ENCODE data around the gene CARMIL1. TPM values are rescaled to one million over a fixed set of nuclear protein-coding genes. Genes with fewer than 3 reads are reported as not detected.

CARMIL1 gene
- total RNA-seq, 2 experiments from 2014 or later: 1.3 to 1.5 TPM

DNA sequence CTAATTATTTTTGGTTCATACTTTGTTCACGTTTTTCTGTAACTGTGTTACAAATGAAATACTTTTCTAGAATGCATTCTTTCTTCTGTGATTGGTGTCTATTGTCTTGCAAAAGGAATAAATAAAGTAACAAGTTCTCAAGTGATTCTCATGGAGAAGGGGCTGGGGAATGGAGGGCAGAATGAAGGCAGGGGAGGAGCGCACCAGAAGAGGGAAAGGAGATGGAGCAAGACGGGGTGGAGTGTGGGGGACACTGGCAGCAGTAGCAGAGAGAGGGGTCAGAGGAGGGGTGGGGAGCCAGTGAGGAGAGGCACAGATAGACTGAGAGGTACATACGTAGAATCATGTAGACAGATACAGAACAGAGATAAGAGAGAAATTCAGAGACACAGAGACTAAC is 136.5 kb downstream of the CARMIL1 start:
- CTCF ChIA-PET: no interaction called here
- Mint-ChIP-seq H3K36me3 (ENCODE audit: low read depth) (no peaks in the 10 kb centered on the region), H3K27ac (no peak overlapping the region), H3K27me3 (peaks cover 2% of the 10 kb centered on the region), H3K9me3 (no peaks in the 10 kb centered on the region), H3K4me1 (peaks cover 8% of the 10 kb centered on the region), H3K4me3 (no peak overlapping the region)
- POLR2A ChIA-PET: no interaction called here
- no peak for DNase-seq

DNA sequence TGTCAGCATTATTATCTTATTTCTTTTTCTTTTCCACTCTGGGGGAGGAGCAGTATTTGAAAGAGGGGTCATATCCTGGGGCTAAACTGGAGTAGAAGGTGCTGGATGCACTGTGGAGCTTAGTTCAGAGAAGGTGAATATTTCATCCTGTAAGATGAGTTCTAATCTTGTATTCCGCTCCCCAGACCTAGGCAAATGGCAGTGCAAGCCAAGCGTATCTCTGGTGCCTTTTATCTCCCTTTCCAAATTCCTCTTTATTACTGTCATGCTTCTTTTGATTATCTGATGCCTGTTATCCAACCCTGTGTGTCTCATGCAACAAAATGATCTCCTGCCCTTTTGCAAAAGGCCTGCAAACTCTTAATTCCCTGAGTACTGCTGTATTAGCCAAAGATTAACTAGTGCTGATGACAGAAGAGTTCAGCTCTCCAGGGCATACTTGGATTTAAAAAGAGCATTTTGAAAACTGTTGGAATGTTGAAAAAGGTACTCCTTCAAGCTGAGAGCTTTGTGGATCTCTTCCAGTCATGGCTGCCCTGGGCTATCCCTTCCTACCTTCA is 138.0 kb downstream of the CARMIL1 start:
- no peaks in the 10 kb centered on the region for H3K36me3 Mint-ChIP-seq (ENCODE audit: low read depth)
- peaks cover 8% of the 10 kb centered on the region for H3K4me1 Mint-ChIP-seq
- CTCF ChIA-PET: no interaction called here
- POLR2A ChIA-PET: no interaction called here
- no peaks in the 10 kb centered on the region for H3K9me3 Mint-ChIP-seq
- no peak overlapping the region for H3K4me3 Mint-ChIP-seq
- peaks cover 2% of the 10 kb centered on the region for H3K27me3 Mint-ChIP-seq
- no peak for DNase-seq
- no peak overlapping the region for H3K27ac Mint-ChIP-seq

DNA sequence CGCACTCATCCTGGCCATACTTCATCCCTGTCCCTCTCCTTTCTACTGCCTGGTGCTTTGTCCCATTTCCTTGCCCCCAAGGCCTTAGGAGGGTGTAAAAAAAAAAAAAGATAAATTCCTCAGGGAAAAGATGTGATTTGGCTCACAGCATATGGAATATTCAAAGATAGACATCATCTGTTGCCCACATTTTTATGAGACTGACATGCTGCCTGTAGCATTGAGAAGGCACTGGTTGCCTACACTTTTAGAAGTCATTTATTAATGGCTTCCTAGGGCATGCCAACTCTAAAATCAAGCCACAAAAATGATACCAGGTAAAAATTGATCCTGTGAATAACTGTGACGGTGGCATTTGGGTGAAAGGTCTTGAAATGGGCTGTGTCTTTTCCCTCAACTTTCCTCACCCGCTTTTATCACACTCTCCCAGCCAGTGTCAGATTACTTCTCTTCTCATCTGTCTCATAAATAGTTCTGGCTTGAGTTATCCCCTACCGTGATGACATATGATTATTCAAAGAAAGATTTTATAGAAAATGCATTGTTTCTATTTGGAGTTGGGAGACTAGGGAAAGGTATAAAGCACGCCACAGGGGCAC is 139.4 kb downstream of the CARMIL1 start:
- POLR2A ChIA-PET: no interaction called here
- H3K9me3 Mint-ChIP-seq: no peaks in the 10 kb centered on the region
- CTCF ChIA-PET: interaction anchor here (0.6 kb wide), 1 partner anchor 128 kb away, joined by 3 read pairs; no protein-coding TSS in a partner anchor
- no peak for DNase-seq
- no peak overlapping the region for H3K4me3 Mint-ChIP-seq
- peaks cover 2% of the 10 kb centered on the region for H3K27me3 Mint-ChIP-seq
- no peak overlapping the region for H3K27ac Mint-ChIP-seq
- peaks cover 2% of the 10 kb centered on the region for H3K4me1 Mint-ChIP-seq
- no peaks in the 10 kb centered on the region for H3K36me3 Mint-ChIP-seq (ENCODE audit: low read depth)

DNA sequence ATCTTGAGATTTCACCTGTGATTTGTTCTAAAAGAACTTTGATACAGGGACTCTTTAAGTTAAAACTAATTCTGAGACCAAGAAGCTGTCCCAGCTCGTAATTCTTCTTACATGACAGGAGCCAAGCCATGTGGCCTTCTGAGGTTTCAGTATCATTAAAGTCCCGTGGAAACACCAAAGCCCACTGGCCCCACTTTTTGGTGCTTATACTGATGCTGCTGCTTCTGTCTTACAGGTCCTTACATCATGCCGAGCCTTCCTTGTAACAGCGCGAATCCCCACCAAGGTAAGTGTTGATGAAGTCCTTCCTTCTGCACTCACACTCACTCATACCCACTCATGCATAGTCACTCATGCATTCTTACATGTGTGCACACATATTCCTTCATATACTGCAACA is 140.7 kb downstream of the CARMIL1 start:
- no peaks in the 10 kb centered on the region for H3K9me3 Mint-ChIP-seq
- no peak for DNase-seq
- peaks cover 2% of the 10 kb centered on the region for H3K27me3 Mint-ChIP-seq
- no peaks in the 10 kb centered on the region for H3K4me1 Mint-ChIP-seq
- H3K36me3 Mint-ChIP-seq (ENCODE audit: low read depth): no peaks in the 10 kb centered on the region
- no peak overlapping the region for H3K27ac Mint-ChIP-seq
- H3K4me3 Mint-ChIP-seq: no peak overlapping the region
- ChIA-PET POLR2A (no interaction called here), CTCF (interaction anchor here (0.9 kb wide), 1 partner anchor 11 kb away, joined by 3 read pairs; no protein-coding TSS in a partner anchor)

DNA sequence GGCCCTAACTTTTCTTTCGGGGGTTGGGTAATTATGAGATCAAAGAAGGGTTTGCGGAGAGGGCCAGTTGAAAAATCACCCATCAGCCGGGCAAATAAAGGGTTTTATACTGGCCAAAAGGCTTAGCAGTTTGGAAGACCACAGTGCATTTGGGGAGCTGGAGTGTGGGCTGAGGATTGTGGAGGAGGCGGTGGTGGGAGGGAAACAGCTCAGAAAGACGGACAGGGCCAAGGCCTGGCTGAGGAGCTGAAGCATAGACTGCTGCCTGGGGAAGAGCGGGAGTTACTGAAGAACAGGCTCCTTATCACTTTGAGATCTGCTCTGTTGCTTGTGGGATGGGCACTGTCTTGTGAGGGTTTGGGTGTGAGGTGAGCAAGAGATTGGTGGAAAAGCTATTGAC is 144.2 kb downstream of the CARMIL1 start:
- H3K27ac Mint-ChIP-seq: no peak overlapping the region

DNA sequence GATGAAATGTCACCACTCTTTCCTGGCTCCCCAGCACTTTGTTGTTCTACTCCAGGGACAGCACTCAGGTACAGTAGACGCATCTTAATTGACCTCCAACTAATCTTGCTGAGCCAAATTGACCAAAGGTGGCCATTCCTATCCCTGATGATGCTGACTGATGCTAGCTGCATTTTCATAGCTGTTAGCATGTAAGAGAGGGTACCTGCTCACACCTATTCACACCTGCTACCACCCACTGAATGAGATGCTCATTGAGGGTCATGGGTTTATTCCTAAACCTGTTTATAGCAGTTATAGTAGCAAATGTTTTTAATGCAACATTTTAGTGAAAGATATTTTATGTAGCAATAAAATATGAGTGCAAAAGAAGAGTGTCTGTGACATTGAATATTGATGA is 145.1 kb downstream of the CARMIL1 start:
- CTCF ChIA-PET: no interaction called here
- Mint-ChIP-seq H3K9me3 (no peaks in the 10 kb centered on the region), H3K4me3 (no peak overlapping the region), H3K4me1 (no peaks in the 10 kb centered on the region), H3K36me3 (ENCODE audit: low read depth) (no peaks in the 10 kb centered on the region), H3K27ac (no peak overlapping the region), H3K27me3 (no peaks in the 10 kb centered on the region)
- no peak for DNase-seq
- POLR2A ChIA-PET: no interaction called here

More for the DNA sequence above, 144.2 kb downstream of the CARMIL1 start:
- Mint-ChIP-seq H3K27me3 (no peaks in the 10 kb centered on the region), H3K9me3 (no peaks in the 10 kb centered on the region), H3K36me3 (ENCODE audit: low read depth) (no peaks in the 10 kb centered on the region), H3K4me3 (no peak overlapping the region), H3K4me1 (no peaks in the 10 kb centered on the region)
- DNase-seq: no peak
- ChIA-PET CTCF (no interaction called here), POLR2A (no interaction called here)

DNA sequence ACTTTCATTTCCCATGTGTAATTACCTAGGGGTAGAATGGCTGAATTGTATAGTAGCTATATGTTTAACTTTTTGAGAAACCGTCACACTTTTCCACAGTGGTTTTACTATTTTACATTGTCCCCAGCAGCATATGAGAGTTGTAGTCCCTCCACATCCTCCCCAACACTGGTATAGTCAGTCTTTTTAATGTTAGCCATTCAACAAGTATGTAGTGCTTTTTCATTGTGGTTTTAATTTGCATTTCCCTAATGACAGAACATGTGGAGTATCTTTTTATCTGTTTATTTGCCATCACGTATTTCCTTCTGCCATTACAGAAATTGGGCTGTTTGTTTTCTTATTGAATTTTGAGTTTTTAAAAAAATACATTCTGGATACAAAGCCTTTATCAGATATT is 148.4 kb downstream of the CARMIL1 start:
- H3K27ac Mint-ChIP-seq: no peak overlapping the region
- no peak overlapping the region for H3K4me3 Mint-ChIP-seq
- ChIA-PET CTCF (interaction anchor here (0.6 kb wide), 1 partner anchor 709 kb away, joined by 3 read pairs; no protein-coding TSS in a partner anchor), POLR2A (no interaction called here)
- H3K36me3 Mint-ChIP-seq (ENCODE audit: low read depth): no peaks in the 10 kb centered on the region
- no peaks in the 10 kb centered on the region for H3K4me1 Mint-ChIP-seq
- H3K27me3 Mint-ChIP-seq: no peaks in the 10 kb centered on the region
- no peaks in the 10 kb centered on the region for H3K9me3 Mint-ChIP-seq
- no peak for DNase-seq

DNA sequence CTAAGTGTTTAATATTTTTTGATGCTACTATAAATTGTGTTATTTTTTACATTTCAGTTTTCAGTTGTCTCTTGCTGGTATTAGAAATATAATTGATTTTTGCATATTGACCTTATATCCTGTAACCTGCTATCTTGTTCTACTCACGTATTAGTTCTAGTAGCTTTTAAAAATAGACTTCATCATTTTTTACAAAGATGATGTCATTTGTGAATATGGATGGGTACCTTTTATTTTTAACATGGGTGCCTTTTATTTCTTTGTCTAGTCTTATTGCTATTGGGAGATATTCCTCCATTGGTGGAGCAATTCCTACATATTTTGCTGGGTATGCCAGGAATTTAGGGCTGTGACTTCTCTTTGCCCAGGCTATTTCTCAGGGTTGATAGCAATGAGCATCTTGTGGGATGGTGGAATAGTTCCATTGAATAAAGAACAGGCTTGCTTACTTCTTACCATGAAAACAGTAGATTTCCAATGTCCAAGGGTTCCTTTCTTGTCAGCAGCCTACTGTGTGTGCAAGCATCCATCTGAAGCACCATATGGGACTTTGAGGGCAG is 149.7 kb downstream of the CARMIL1 start:
- DNase-seq: no peak
- no peaks in the 10 kb centered on the region for H3K9me3 Mint-ChIP-seq
- no peaks in the 10 kb centered on the region for H3K27me3 Mint-ChIP-seq
- no peaks in the 10 kb centered on the region for H3K36me3 Mint-ChIP-seq (ENCODE audit: low read depth)
- no peak overlapping the region for H3K4me3 Mint-ChIP-seq
- no peaks in the 10 kb centered on the region for H3K4me1 Mint-ChIP-seq
- no peak overlapping the region for H3K27ac Mint-ChIP-seq
- CTCF ChIA-PET: interaction anchor here (0.6 kb wide), 1 partner anchor 148 kb away, joined by 3 read pairs; no protein-coding TSS in a partner anchor
- POLR2A ChIA-PET: no interaction called here

DNA sequence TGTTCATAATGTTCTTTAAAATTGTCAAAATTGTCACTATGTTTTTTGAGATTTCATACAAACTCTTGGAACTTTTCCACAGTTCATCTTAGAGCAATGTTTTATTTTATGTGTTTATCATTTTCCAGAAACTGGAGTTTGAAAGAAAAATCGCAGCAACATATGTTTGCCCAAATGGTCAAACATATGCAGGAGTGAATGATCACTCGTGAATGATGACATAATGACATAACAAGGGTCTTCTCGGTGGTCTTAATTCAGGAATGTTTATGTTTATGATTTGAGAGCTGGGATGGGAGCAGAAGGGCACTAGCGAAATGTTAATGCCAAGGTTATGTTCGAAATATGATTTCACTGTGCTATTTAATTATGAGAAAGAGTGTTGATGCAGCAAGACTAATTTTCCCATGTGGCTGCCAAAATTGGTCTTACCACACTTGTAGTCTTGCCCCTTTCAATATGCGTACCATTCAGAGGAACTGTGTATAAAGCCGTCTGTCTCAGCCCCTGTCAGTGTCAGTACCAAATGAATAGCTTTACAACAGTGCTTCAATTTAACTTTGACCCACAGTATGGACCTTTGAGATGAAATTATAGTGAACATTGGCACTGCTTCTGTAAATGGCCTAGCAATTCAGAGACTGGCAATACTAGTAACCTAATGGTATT is 152.3 kb downstream of the CARMIL1 start:
- CTCF ChIA-PET: interaction anchor here (1.4 kb wide), 1 partner anchor 12 kb away, joined by 3 read pairs; no protein-coding TSS in a partner anchor
- Mint-ChIP-seq H3K4me1 (no peaks in the 10 kb centered on the region), H3K27ac (no peak overlapping the region), H3K9me3 (no peaks in the 10 kb centered on the region), H3K4me3 (no peak overlapping the region), H3K27me3 (no peaks in the 10 kb centered on the region), H3K36me3 (ENCODE audit: low read depth) (no peaks in the 10 kb centered on the region)
- no peak for DNase-seq
- POLR2A ChIA-PET: no interaction called here

DNA sequence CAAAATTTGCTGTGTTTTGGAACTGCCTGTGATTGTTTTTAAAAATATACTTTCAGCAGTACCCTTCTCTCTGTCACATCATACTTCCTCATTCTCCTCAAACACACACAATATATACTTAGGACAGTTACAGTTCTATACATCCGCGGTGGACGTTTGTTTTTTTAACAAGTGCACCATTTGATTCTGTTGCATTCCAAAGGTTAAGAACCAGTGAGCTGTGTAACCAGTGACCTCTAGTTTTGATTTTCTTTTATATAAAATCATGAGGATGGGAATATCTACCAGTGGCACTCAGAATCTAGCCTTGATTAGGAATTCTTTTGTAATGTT is 152.8 kb downstream of the CARMIL1 start:
- no peak for DNase-seq
- H3K27ac Mint-ChIP-seq: no peak overlapping the region
- H3K9me3 Mint-ChIP-seq: no peaks in the 10 kb centered on the region
- no peaks in the 10 kb centered on the region for H3K27me3 Mint-ChIP-seq
- no peaks in the 10 kb centered on the region for H3K4me1 Mint-ChIP-seq
- POLR2A ChIA-PET: no interaction called here
- CTCF ChIA-PET: no interaction called here
- H3K36me3 Mint-ChIP-seq (ENCODE audit: low read depth): no peaks in the 10 kb centered on the region
- no peak overlapping the region for H3K4me3 Mint-ChIP-seq

DNA sequence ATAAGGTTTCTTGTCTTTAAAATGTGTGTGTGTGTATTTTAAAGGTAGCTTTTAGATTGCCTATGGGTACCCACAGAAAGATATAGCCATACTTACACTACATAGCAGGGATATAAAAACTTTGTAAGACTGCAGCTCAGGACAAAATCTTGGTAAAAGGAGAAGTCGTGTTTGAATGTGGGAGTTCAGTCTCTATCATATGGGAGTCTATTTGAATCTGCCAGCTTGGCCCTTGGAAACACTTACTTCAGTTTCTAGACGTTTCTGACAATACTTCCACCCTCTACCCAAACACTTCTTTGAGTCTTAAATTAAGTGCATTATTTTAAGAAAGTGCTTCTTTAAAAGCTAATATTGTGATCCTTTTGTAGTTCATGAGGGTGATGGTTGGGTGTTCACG is 155.7 kb downstream of the CARMIL1 start:
- H3K27ac Mint-ChIP-seq: no peak overlapping the region
- no peak for DNase-seq
- no peak overlapping the region for H3K4me3 Mint-ChIP-seq
- POLR2A ChIA-PET: no interaction called here
- no peaks in the 10 kb centered on the region for H3K36me3 Mint-ChIP-seq (ENCODE audit: low read depth)
- H3K4me1 Mint-ChIP-seq: no peaks in the 10 kb centered on the region
- H3K27me3 Mint-ChIP-seq: no peaks in the 10 kb centered on the region
- CTCF ChIA-PET: interaction anchor here (1.4 kb wide), 1 partner anchor 212 kb away, joined by 3 read pairs; no protein-coding TSS in a partner anchor
- no peaks in the 10 kb centered on the region for H3K9me3 Mint-ChIP-seq

DNA sequence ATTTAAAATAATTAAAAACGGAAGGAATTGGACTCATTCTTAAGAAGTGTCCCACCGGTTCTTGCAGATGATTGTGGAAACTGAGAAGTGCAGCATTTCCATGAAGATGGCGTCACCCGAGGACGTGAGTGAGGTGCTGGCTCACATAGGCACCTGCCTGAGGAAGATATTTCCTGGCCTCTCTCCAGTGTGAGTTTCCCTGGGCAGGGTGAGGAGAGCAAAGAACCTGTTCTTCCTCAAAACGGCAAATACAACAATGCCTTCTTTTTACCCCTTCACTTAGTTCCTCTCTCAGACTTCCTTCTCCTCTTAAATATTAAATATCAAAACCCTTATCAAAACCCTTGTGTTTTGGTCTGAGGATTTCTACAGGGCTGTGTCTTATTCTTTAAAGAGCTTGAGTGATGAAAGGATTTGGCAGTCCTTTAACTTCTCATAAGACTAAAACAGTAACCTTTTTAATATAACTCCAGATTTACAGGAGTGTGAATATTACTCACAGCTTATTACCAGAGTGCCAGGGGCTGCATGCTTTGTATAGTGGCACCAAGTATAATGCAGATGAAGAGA is 156.3 kb downstream of the CARMIL1 start:
- H3K4me1 Mint-ChIP-seq: no peaks in the 10 kb centered on the region
- CTCF ChIA-PET: interaction anchor here (1.4 kb wide), 1 partner anchor 213 kb away, joined by 3 read pairs; no protein-coding TSS in a partner anchor

DNA sequence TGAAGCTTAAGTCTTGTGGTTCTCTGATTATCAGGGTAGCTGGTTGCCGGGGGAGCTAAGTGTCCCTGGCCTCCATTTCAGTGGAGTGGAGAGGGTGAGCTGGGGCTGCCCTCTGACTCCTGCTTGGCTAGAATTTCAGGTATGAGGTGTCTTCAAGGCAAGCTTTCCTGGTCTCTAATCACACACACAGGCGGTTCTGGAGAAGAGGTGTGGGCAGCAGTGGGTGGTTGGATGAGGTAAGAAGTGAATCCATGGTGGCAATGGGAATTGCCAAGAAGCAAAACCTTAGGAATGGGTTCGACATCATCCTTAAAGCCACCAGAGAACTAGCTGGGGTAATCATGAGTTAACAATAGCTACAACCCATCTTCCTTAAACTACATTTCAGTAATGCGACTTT is 157.6 kb downstream of the CARMIL1 start:
- Mint-ChIP-seq H3K4me1 (no peaks in the 10 kb centered on the region), H3K4me3 (no peak overlapping the region), H3K9me3 (no peaks in the 10 kb centered on the region), H3K27ac (no peak overlapping the region), H3K36me3 (ENCODE audit: low read depth) (no peaks in the 10 kb centered on the region), H3K27me3 (no peaks in the 10 kb centered on the region)
- POLR2A ChIA-PET: no interaction called here
- DNase-seq: no peak
- CTCF ChIA-PET: no interaction called here

More for the DNA sequence above, 156.3 kb downstream of the CARMIL1 start:
- Mint-ChIP-seq H3K27me3 (no peaks in the 10 kb centered on the region), H3K36me3 (ENCODE audit: low read depth) (no peaks in the 10 kb centered on the region), H3K4me3 (no peak overlapping the region), H3K27ac (no peak overlapping the region), H3K9me3 (no peaks in the 10 kb centered on the region)
- POLR2A ChIA-PET: no interaction called here
- no peak for DNase-seq
